Thymus (tissue), 11 donors: ENCODE results near the gene DNM3. TPM values are rescaled to one million over a fixed set of nuclear protein-coding genes. Genes with fewer than 3 reads are reported as not detected.
"Not testable (repeated sequence)": the region's sequence is repeated elsewhere in the genome, so short reads cannot be mapped to it uniquely, and the experiment has no call there.

Experiments
- DNase-seq, 9 donors: peaks; one replicate each; pipeline ENCODE4 v3.0.0-alpha.2; 2013; ENCODE audit warnings: low spot score in 9 of 9, low read depth in 6 of 9, missing footprints in 1 of 9
- H3K27ac ChIP-seq, 2 donors: one replicate each; pipeline ENCODE4 v1.5.1; 2013; ENCODE audit warnings: control low read depth in 1 of 2, low read depth in 1 of 2, low read length in 1 of 2, mild to moderate bottlenecking in 1 of 2, moderate library complexity in 1 of 2
- H3K27me3 ChIP-seq, 2 donors: one replicate each; pipeline ENCODE4 v1.5.1; 2013; ENCODE audit warnings: low read length in 1 of 2; ENCODE audit not compliant: control insufficient read depth in 2 of 2, insufficient read depth in 1 of 2
- H3K36me3 ChIP-seq, 2 donors: one replicate each; pipeline ENCODE4 v1.5.1; 2013; ENCODE audit warnings: low read length in 1 of 2, mild to moderate bottlenecking in 1 of 2, moderate library complexity in 1 of 2; ENCODE audit not compliant: control insufficient read depth in 2 of 2, insufficient read depth in 2 of 2
- H3K4me1 ChIP-seq, 2 donors: one replicate each; pipeline ENCODE4 v1.5.1; 2013; ENCODE audit warnings: low read length in 2 of 2; ENCODE audit not compliant: control insufficient read depth in 2 of 2, insufficient read depth in 2 of 2
- H3K4me3 ChIP-seq, 2 donors: one replicate each; pipeline ENCODE4 v1.5.1; 2013; ENCODE audit warnings: low read length in 2 of 2, control low read depth in 1 of 2, mild to moderate bottlenecking in 1 of 2
- H3K9me3 ChIP-seq, 2 donors: one replicate each; pipeline ENCODE4 v1.5.1; 2013; ENCODE audit warnings: low read length in 1 of 2, mild to moderate bottlenecking in 1 of 2; ENCODE audit not compliant: control insufficient read depth in 2 of 2, insufficient read depth in 1 of 2
- WGBS: extraction: QIAGEN DNeasy Blood & Tissue Kit; methylation state at CpG from one replicate; pipeline ENCODE4 v1.1.7; 2013; 5-methylcytosine and 5-hydroxymethylcytosine counted together
- polyA plus RNA-seq: library from polyadenylated mRNA; stranded (reverse); fragments of 200-250 nt; gene quantifications from one replicate; pipeline ENCODE4 v1.2.3, GENCODE V29; 2013
- total RNA-seq: library from RNA; stranded (reverse); fragments of 120-200 nt; gene quantifications from one replicate; pipeline ENCODE4 v1.2.4, GENCODE V29; 2013
- donor health status: healthy.

Gene DNM3
- total and polyA plus RNA-seq, 2 donors: 1.9 to 2.2 TPM

GRCh38 chr1:172425339-172425738, 584.0 kb downstream of the DNM3 start:
- WGBS: 99% methylated on average over 3 of the region's 3 CpGs
- H3K36me3 ChIP-seq: no peaks in the 10 kb centered on the region
- H3K9me3 ChIP-seq: no peaks in the 10 kb centered on the region
- DNase-seq: no peak
- no peaks in the 10 kb centered on the region for H3K27me3 ChIP-seq
- no peak overlapping the region for H3K27ac ChIP-seq
- peaks cover 9 to 23% of the 10 kb centered on the region in 2 donors for H3K4me1 ChIP-seq
- no peak overlapping the region for H3K4me3 ChIP-seq

GRCh38 chr1:172427191-172427590, 585.9 kb downstream of the DNM3 start:
- no peaks in the 10 kb centered on the region for H3K9me3 ChIP-seq
- DNase-seq: peak in 2 of 9 donors; percentile 37 to 68
- no peaks in the 10 kb centered on the region for H3K36me3 ChIP-seq
- WGBS: over 99% methylated on average over 2 of the region's 2 CpGs
- no peak overlapping the region for H3K4me3 ChIP-seq
- H3K4me1 ChIP-seq: peaks cover 16 to 27% of the 10 kb centered on the region in 2 donors
- no peaks in the 10 kb centered on the region for H3K27me3 ChIP-seq
- H3K27ac ChIP-seq: peak overlapping the region; percentile 44 to 46

- 93% methylated on average over 1 of the region's 1 CpG for WGBS
- H3K4me1 ChIP-seq: peaks cover 16 to 28% of the 10 kb centered on the region in 2 donors
- no peak overlapping the region for H3K4me3 ChIP-seq
- no peaks in the 10 kb centered on the region for H3K27me3 ChIP-seq
- no peak overlapping the region for H3K27ac ChIP-seq
- H3K36me3 ChIP-seq: no peaks in the 10 kb centered on the region
- no peaks in the 10 kb centered on the region for H3K9me3 ChIP-seq
- DNase-seq: peak in 7 of 9 donors; percentile 48 to 84 (median 65)
Measured at GRCh38 chr1:172429331-172430127, 588.2 kb downstream of the DNM3 start.

GRCh38 chr1:172430128-172430454, 588.8 kb downstream of the DNM3 start:
- no peak overlapping the region for H3K27ac ChIP-seq

GRCh38 chr1:172431204-172431603, 589.9 kb downstream of the DNM3 start:
- 73% methylated on average over 2 of the region's 2 CpGs for WGBS
- H3K27me3 ChIP-seq: no peaks in the 10 kb centered on the region
- peak overlapping the region; percentile 8 to 42 for H3K27ac ChIP-seq

More at GRCh38 chr1:172430128-172430454, 588.8 kb downstream of the DNM3 start:
- H3K4me1 ChIP-seq: peaks cover 16 to 28% of the 10 kb centered on the region in 2 donors
- H3K27me3 ChIP-seq: no peaks in the 10 kb centered on the region
- no peaks in the 10 kb centered on the region for H3K9me3 ChIP-seq
- H3K36me3 ChIP-seq: no peaks in the 10 kb centered on the region
- 99% methylated on average over 1 of the region's 1 CpG for WGBS
- no peak for DNase-seq
- H3K4me3 ChIP-seq: no peak overlapping the region

GRCh38 chr1:172431721-172432192, 590.5 kb downstream of the DNM3 start:
- Histone ChIP-seq H3K27ac (peak overlapping the region; percentile 69 to 74), H3K27me3 (no peaks in the 10 kb centered on the region), H3K36me3 (no peaks in the 10 kb centered on the region), H3K4me1 (peaks cover 16 to 26% of the 10 kb centered on the region in 2 donors), H3K4me3 (no peak overlapping the region), H3K9me3 (no peaks in the 10 kb centered on the region)
- WGBS: 90% methylated on average over 9 of the region's 9 CpGs
- DNase-seq: peak in 2 of 9 donors; percentile 26 to 47

More at GRCh38 chr1:172431204-172431603, 589.9 kb downstream of the DNM3 start:
- H3K4me3 ChIP-seq: no peak overlapping the region
- no peaks in the 10 kb centered on the region for H3K9me3 ChIP-seq
- peak in 1 of 9 donors; percentile 42 for DNase-seq
- H3K36me3 ChIP-seq: no peaks in the 10 kb centered on the region
- H3K4me1 ChIP-seq: peaks cover 16 to 28% of the 10 kb centered on the region in 2 donors

- WGBS: 98% methylated on average over 3 of the region's 3 CpGs
- not testable (repeated sequence) for H3K4me3 ChIP-seq, H3K4me1 ChIP-seq, H3K9me3 ChIP-seq, DNase-seq, H3K27ac ChIP-seq, H3K27me3 ChIP-seq
- peaks cover 1 to 14% of the 10 kb centered on the region in 2 donors for H3K36me3 ChIP-seq
Measured at GRCh38 chr1:172437183-172437582, 595.9 kb downstream of the DNM3 start.

GRCh38 chr1:172442404-172442803, 601.1 kb downstream of the DNM3 start:
- Histone ChIP-seq H3K4me3 (no peak overlapping the region), H3K36me3 (peaks cover 3 to 14% of the 10 kb centered on the region in 2 donors), H3K27me3 (no peaks in the 10 kb centered on the region), H3K27ac (no peak overlapping the region), H3K4me1 (peaks cover 0 to 4% of the 10 kb centered on the region in 2 donors), H3K9me3 (no peaks in the 10 kb centered on the region)
- no peak for DNase-seq
- 97% methylated on average over 6 of the region's 6 CpGs for WGBS

- peaks cover 3 to 14% of the 10 kb centered on the region in 2 donors for H3K36me3 ChIP-seq
- H3K4me3 ChIP-seq: peak overlapping the region; percentile 83
- no peaks in the 10 kb centered on the region for H3K9me3 ChIP-seq
- WGBS: 80% methylated on average over 3 of the region's 3 CpGs
- H3K27me3 ChIP-seq: no peaks in the 10 kb centered on the region
- DNase-seq: no peak
- no peak overlapping the region for H3K27ac ChIP-seq
- H3K4me1 ChIP-seq: peaks cover 0 to 4% of the 10 kb centered on the region in 2 donors
Measured at GRCh38 chr1:172442843-172443565, 601.7 kb downstream of the DNM3 start.
